HCT116 (cell line): ENCODE measurements around the gene SDC3. TPM values are rescaled to one million over a fixed set of nuclear protein-coding genes. Genes with fewer than 3 reads are reported as not detected.

ENCODE experiments used
- ATAC-seq: fragments of 200-7000 bp; cut with Tn5 transposase; 2 replicates; pipeline ENCODE4 v1.9.1; 2020; ENCODE audit warnings: mild to moderate bottlenecking, moderate library complexity
- BruUV-seq: library from RNA; stranded (reverse); fragments of 400-500 nt; replicated peaks from 2 replicates; lab custom pipeline; 2021; lab: Mats Ljungman, UMichigan
- CTCF ChIA-PET: fragments of 300-600 bp; sonication (Branson Sonifier 250); formaldehyde crosslinking; loops from one replicate; lab custom pipeline; 2021; ENCODE audit warnings: antibody characterized with exemption; lab: Charles Lee
- POLR2A ChIA-PET: fragments of 300-600, 350-600 bp; sonication (Branson Sonifier 250); formaldehyde crosslinking; loops from one replicate; lab custom pipeline; 2021; ENCODE audit warnings: antibody characterized with exemption; lab: Charles Lee
- RAD21 ChIA-PET, 2 experiments: fragments of 300-600 bp; sonication (Branson Sonifier 250); formaldehyde crosslinking; loops; one replicate each; lab custom pipeline; 2023; ENCODE audit warnings: low total read pairs in 2 of 2; ENCODE audit not compliant: uncharacterized antibody in 2 of 2, unreplicated experiment in 2 of 2, low non-redundant PET in 1 of 2; lab: Charles Lee
- DNase-seq: peaks from one replicate; pipeline ENCODE4 v3.0.0-alpha.2; 2010; ENCODE audit warnings: low read depth, low spot score
- H2AFZ ChIP-seq: fragments of 200-600 bp; shearing (Covaris generic), sonication (generic); 2 replicates; pipeline ENCODE4 v1.6.1; 2017; ENCODE audit warnings: low read depth, mixed run types, mixed read lengths, antibody characterized with exemption, low read length; ENCODE audit not compliant: poor library complexity, severe bottlenecking
- H3K27ac ChIP-seq: 2 replicates; pipeline ENCODE4 v1.5.1; 2012; ENCODE audit warnings: low read depth, low read length
- H3K27me3 ChIP-seq: fragments of 200-600 bp; sonication (generic); 2 replicates; pipeline ENCODE4 v1.6.1; 2016; ENCODE audit warnings: mixed run types, low read length, mixed read lengths; ENCODE audit not compliant: insufficient read depth
- H3K36me3 ChIP-seq, 2 experiments: fragments of 200-500 bp in 1 of 2; fragments of 200-600 bp in 1 of 2; sonication (Bioruptor generic) in 1 of 2; sonication (generic) in 1 of 2; 2 replicates each; pipeline versions ENCODE4 v1.5.1 to v1.6.1; 2014 to 2016; ENCODE audit warnings: low read length in 2 of 2, inconsistent platforms in 1 of 2, mixed read lengths in 1 of 2, mixed run types in 1 of 2; ENCODE audit not compliant: insufficient read depth in 2 of 2, control insufficient read depth in 1 of 2
- H3K4me1 ChIP-seq, 2 experiments: fragments of 200-600 bp in 1 of 2; sonication (generic) in 1 of 2; 2 replicates each; pipeline versions ENCODE4 v1.5.1 to v1.6.1; 2012 to 2017; ENCODE audit warnings: low read length in 2 of 2, inconsistent platforms in 1 of 2, mild to moderate bottlenecking in 1 of 2, mixed read lengths in 1 of 2, mixed run types in 1 of 2, moderate library complexity in 1 of 2; ENCODE audit not compliant: insufficient read depth in 2 of 2, control insufficient read depth in 1 of 2
- H3K4me2 ChIP-seq: fragments of 200-600 bp; sonication (generic); 2 replicates; pipeline ENCODE4 v1.6.1; 2017; ENCODE audit warnings: mixed run types, low read length, mixed read lengths
- H3K4me3 ChIP-seq, 2 experiments: fragments of 200-600 bp in 1 of 2; sonication (generic) in 1 of 2; replicated peaks in 1 of 2; 2 replicates each; pipeline ENCODE4 v1.5.1; 2011 to 2016; ENCODE audit warnings: low read length in 2 of 2, control low read depth in 1 of 2, low read depth in 1 of 2, mild to moderate bottlenecking in 1 of 2, mixed read lengths in 1 of 2, mixed run types in 1 of 2
- H3K79me2 ChIP-seq: fragments of 200-600 bp; sonication (generic); 2 replicates; pipeline ENCODE4 v1.6.1; 2017; ENCODE audit warnings: mild to moderate bottlenecking, mixed run types, low read length, moderate library complexity, mixed read lengths; ENCODE audit not compliant: insufficient read depth
- H3K9ac ChIP-seq: fragments of 200-600 bp; sonication (generic); 2 replicates; pipeline ENCODE4 v1.6.1; 2016; ENCODE audit warnings: low read length, mixed read lengths
- H3K9me2 ChIP-seq: fragments of 200-600 bp; sonication (generic), shearing (Covaris generic); 2 replicates; pipeline ENCODE4 v1.6.1; 2017; ENCODE audit warnings: mixed run types, mild to moderate bottlenecking, moderate library complexity; ENCODE audit not compliant: insufficient read depth
- H3K9me3 ChIP-seq, 2 experiments: fragments of 200-500 bp in 1 of 2; fragments of 200-600 bp in 1 of 2; sonication (Bioruptor generic) in 1 of 2; sonication (generic) in 1 of 2; 2 replicates each; pipeline ENCODE4 v1.6.1; 2014 to 2017; ENCODE audit warnings: low read length in 2 of 2, mixed read lengths in 2 of 2, inconsistent platforms in 1 of 2, low read depth in 1 of 2, mild to moderate bottlenecking in 1 of 2, mixed run types in 1 of 2, moderate library complexity in 1 of 2; ENCODE audit not compliant: control insufficient read depth in 1 of 2, insufficient read depth in 1 of 2
- H4K20me1 ChIP-seq: fragments of 200-600 bp; sonication (generic), shearing (Covaris generic); 2 replicates; pipeline ENCODE4 v1.6.1; 2017; ENCODE audit warnings: mixed run types, mild to moderate bottlenecking, moderate library complexity; ENCODE audit not compliant: insufficient read depth
- ATF3 ChIP-seq: IDR thresholded peaks from 2 replicates; pipeline ENCODE4 v1.6.1; 2012
- CBX3 ChIP-seq: IDR thresholded peaks from 2 replicates; pipeline ENCODE4 v1.6.1; 2012; ENCODE audit warnings: low read depth
- CEBPB ChIP-seq: IDR thresholded peaks from 2 replicates; pipeline ENCODE4 v1.6.1; 2012; ENCODE audit warnings: low read depth
- ELF1 ChIP-seq: IDR thresholded peaks from 2 replicates; pipeline ENCODE4 v1.6.1; 2012; ENCODE audit warnings: low read depth, borderline replicate concordance
- EZH2phosphoT487 ChIP-seq: fragments of 200-600 bp; IDR thresholded peaks from 2 replicates; pipeline ENCODE4 v1.6.1; 2018; ENCODE audit warnings: antibody characterized with exemption, borderline replicate concordance
- FOSL1 ChIP-seq: IDR thresholded peaks from 2 replicates; pipeline ENCODE4 v1.6.1; 2012; ENCODE audit warnings: low read depth
- JUND ChIP-seq: IDR thresholded peaks from 2 replicates; pipeline ENCODE4 v1.6.1; 2012
- MAX ChIP-seq: IDR thresholded peaks from 2 replicates; pipeline ENCODE4 v1.6.1; 2012
- REST ChIP-seq: IDR thresholded peaks from 2 replicates; pipeline ENCODE4 v1.6.1; 2012; ENCODE audit warnings: low read depth
- SIN3A ChIP-seq: IDR thresholded peaks from 2 replicates; pipeline ENCODE4 v1.6.1; 2012; ENCODE audit warnings: low read depth
- SP1 ChIP-seq: IDR thresholded peaks from 2 replicates; pipeline ENCODE4 v1.6.1; 2012; ENCODE audit warnings: low read depth
- SRF ChIP-seq: IDR thresholded peaks from 2 replicates; pipeline ENCODE4 v1.6.1; 2012; ENCODE audit warnings: low read depth
- TCF7L2 ChIP-seq: IDR thresholded peaks from 2 replicates; pipeline ENCODE4 v1.7.0; 2011; ENCODE audit warnings: borderline replicate concordance, inconsistent platforms; ENCODE audit not compliant: insufficient read depth, insufficient read length; ENCODE audit errors: extremely low read depth
- YY1 ChIP-seq: IDR thresholded peaks from 2 replicates; pipeline ENCODE4 v1.6.1; 2011; ENCODE audit warnings: low read length, low read depth, moderate library complexity, mild to moderate bottlenecking; ENCODE audit not compliant: insufficient replicate concordance; ENCODE audit errors: extremely low read depth
- ZFX ChIP-seq: fragments of 450-650 bp; IDR thresholded peaks from 2 replicates; pipeline ENCODE4 v1.6.1; 2017
- ZNF274 ChIP-seq: fragments of 200-500 bp; sonication (Bioruptor generic); IDR thresholded peaks from 2 replicates; pipeline ENCODE4 v1.6.1; 2014; ENCODE audit warnings: mild to moderate bottlenecking, low read depth, low read length, inconsistent platforms
- intact Hi-C: fragments of 100-400 bp; cut with micrococcal nuclease; formaldehyde crosslinking; loops from 2 replicates; pipeline ENCODE4 v1.10.0; 2022
- total RNA-seq: library from RNA; stranded (reverse); gene quantifications from one replicate; pipeline ENCODE4 v1.2.1, GENCODE V29; 2021; ENCODE audit not compliant: unreplicated experiment

Gene SDC3
- total RNA-seq, 1 experiment from 2014 or later: 40.1 TPM

GRCh38 chr1:30955448-30956015 lies 47.0 kb upstream of the SDC3 start:
- peaks cover 94% of the 10 kb centered on the region for H3K79me2 ChIP-seq
- ChIA-PET CTCF (no interaction called here), RAD21 (no interaction called here), POLR2A (no interaction called here)
- H3K27me3 ChIP-seq: no peaks in the 10 kb centered on the region
- no peaks in the 10 kb centered on the region for H3K9me2 ChIP-seq
- no TSS peak for BruUV-seq
- H2AFZ ChIP-seq: no peak overlapping the region
- H3K9ac ChIP-seq: no peak overlapping the region
- ATAC-seq: no peak
- intact Hi-C loops: no loop called here
- H3K9me3 ChIP-seq: no peaks in the 10 kb centered on the region
- no peaks in the 10 kb centered on the region for H3K4me1 ChIP-seq
- no peak overlapping the region for H3K4me3 ChIP-seq
- H3K27ac ChIP-seq: no peak overlapping the region
- H4K20me1 ChIP-seq: peaks cover 16% of the 10 kb centered on the region; the same call in 1 of the 2 replicates
- TF ChIP-seq JUND (no peak), CEBPB (no peak), SRF (no peak), ZNF274 (no peak), CBX3 (no peak), TCF7L2 (no peak), EZH2phosphoT487 (no peak), ZFX (no peak), MAX (no peak), YY1 (no peak), SP1 (no peak)
- TF ChIP-seq, all 23 proteins: peak for 0
- H3K4me2 ChIP-seq: no peak overlapping the region
- DNase-seq: no peak
- peaks cover 35 to 52% of the 10 kb centered on the region in 2 experiments for H3K36me3 ChIP-seq

GRCh38 chr1:30953685-30954084 lies 45.1 kb upstream of the SDC3 start:
- no peak overlapping the region for H2AFZ ChIP-seq
- no peak overlapping the region for H3K9ac ChIP-seq
- peaks cover 45 to 59% of the 10 kb centered on the region in 2 experiments; a peak in 3 of 4 replicates for H3K36me3 ChIP-seq
- BruUV-seq: no TSS peak
- H3K4me3 ChIP-seq: no peak overlapping the region
- H3K9me2 ChIP-seq: no peaks in the 10 kb centered on the region
- intact Hi-C loops: no loop called here
- ATAC-seq: no peak
- H3K27ac ChIP-seq: no peak overlapping the region
- no peak for DNase-seq
- H4K20me1 ChIP-seq: peaks cover 14% of the 10 kb centered on the region; the same call in 1 of the 2 replicates
- ChIA-PET CTCF (no interaction called here), POLR2A (no interaction called here), RAD21 (no interaction called here)
- H3K27me3 ChIP-seq: no peaks in the 10 kb centered on the region
- no peaks in the 10 kb centered on the region for H3K9me3 ChIP-seq
- no peak overlapping the region for H3K4me2 ChIP-seq
- H3K4me1 ChIP-seq: no peaks in the 10 kb centered on the region
- H3K79me2 ChIP-seq: peaks cover 84% of the 10 kb centered on the region
- no peak for TF ChIP-seq SIN3A
- TF ChIP-seq EZH2phosphoT487: no peak
- TF ChIP-seq ELF1: no peak
- TF ChIP-seq REST: no peak
- TF ChIP-seq TCF7L2: no peak
- no peak for TF ChIP-seq MAX
- no peak for TF ChIP-seq YY1
- TF ChIP-seq ATF3: no peak
- TF ChIP-seq CEBPB: no peak
- no peak for TF ChIP-seq FOSL1
- TF ChIP-seq SP1: no peak
